RWPE1 (cell line): ENCODE measurements around the gene GRK1.

Source experiments
- CTCF ChIA-PET: fragments of 350-600 bp; sonication (Branson Sonifier 250); formaldehyde crosslinking; extraction: SDS; loops from one replicate; lab custom pipeline; 2021; lab: Yijun Ruan, JAX
- POLR2A ChIA-PET: fragments of 400-600 bp; formaldehyde crosslinking; extraction: SDS; loops from one replicate; lab custom pipeline; 2020; ENCODE audit warnings: antibody characterized with exemption; ENCODE audit not compliant: low non-redundant PET; lab: Yijun Ruan, JAX
- DNase-seq: peaks from one replicate; pipeline ENCODE4 v3.0.0; 2012; ENCODE audit warnings: low spot score
- H3K27ac ChIP-seq: fragments of 450-650 bp; 2 replicates; pipeline ENCODE4 v1.5.1; 2017
- TF ChIP-seq, protein P1 (sequence below): fragments of 450-650 bp; conservative IDR thresholded peaks from 2 replicates; pipeline ENCODE4 v1.5.1; 2017; ENCODE audit warnings: low read depth, mild to moderate bottlenecking

Gene GRK1

GRCh38 chr13:113653264-113654174 lies 13.5 kb upstream of the GRK1 start:
- POLR2A ChIA-PET, result no interaction called here

DNA sequence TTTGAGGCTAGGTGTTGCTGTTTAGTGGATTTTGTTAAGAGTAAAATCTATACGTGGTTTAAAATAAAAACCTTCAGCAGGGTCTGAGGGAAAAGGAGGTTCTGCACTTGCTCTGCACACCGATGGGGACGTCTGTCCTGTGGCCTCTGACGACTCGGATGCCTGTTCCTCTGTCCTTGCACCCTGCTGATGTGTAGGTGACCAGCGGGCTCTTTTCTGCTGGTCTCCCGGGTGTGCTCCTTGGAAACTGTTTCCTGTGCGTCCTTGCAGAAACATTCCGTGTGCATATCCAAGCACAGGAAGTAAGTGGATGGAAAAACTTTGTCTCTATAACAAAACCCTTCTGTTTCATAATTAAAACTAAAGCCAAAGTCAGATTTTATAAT lies 12.9 kb upstream of the GRK1 start:
- no peak for DNase-seq
- TF ChIP-seq, protein P1, sequence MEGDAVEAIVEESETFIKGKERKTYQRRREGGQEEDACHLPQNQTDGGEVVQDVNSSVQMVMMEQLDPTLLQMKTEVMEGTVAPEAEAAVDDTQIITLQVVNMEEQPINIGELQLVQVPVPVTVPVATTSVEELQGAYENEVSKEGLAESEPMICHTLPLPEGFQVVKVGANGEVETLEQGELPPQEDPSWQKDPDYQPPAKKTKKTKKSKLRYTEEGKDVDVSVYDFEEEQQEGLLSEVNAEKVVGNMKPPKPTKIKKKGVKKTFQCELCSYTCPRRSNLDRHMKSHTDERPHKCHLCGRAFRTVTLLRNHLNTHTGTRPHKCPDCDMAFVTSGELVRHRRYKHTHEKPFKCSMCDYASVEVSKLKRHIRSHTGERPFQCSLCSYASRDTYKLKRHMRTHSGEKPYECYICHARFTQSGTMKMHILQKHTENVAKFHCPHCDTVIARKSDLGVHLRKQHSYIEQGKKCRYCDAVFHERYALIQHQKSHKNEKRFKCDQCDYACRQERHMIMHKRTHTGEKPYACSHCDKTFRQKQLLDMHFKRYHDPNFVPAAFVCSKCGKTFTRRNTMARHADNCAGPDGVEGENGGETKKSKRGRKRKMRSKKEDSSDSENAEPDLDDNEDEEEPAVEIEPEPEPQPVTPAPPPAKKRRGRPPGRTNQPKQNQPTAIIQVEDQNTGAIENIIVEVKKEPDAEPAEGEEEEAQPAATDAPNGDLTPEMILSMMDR, result no peak

More at GRCh38 chr13:113653264-113654174, 13.5 kb upstream of the GRK1 start:
- TF ChIP-seq, protein P1, result no peak
- no peak overlapping the region for H3K27ac ChIP-seq
- CTCF ChIA-PET, result no interaction called here
- DNase-seq, result no peak

GRCh38 chr13:113654591-113655345 lies 12.3 kb upstream of the GRK1 start:
- H3K27ac ChIP-seq, result no peak overlapping the region
- TF ChIP-seq, protein P1, result no peak
- ChIA-PET POLR2A (no interaction called here), CTCF (interaction anchor here (0.6 kb wide), 1 partner anchor 292 kb away, joined by 3 read pairs; no protein-coding TSS in a partner anchor)
- DNase-seq, result no peak

More for the DNA sequence above, 12.9 kb upstream of the GRK1 start:
- ChIA-PET CTCF (no interaction called here), POLR2A (no interaction called here)
- H3K27ac ChIP-seq, result no peak overlapping the region

DNA sequence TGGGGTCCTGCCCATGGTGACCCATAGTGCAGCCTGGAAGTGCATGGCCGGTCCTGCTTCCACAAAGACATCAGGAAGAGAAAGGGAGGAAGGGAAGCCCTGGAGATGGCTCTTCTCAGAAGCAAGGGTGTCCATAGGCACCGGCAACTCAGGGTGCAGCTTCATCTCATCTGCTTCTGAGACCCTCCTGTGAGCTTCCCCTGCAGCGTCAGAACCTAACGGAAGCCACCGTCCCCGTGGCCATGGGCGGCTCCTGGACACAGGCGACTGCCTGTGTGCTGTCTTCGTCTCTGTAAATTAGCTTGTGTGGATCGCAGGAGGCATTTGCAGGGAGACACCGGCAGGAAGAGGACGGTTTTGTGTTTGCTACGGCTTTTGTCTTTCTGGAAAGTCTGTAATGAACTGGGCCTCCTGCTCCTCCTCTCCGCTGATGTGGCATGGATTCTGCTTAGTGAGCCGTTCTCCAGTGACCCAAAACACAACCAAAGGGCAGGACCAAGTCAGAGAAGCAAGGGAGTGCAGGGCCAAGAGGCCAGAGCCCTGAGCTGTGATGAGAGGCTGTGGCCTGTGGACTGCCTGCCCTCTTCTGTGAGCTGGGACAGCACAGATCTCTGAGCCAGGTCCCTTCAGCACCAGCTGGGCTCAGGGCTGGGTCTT lies 11.5 kb upstream of the GRK1 start:
- no peak overlapping the region for H3K27ac ChIP-seq
- POLR2A ChIA-PET, result no interaction called here
- CTCF ChIA-PET, result interaction anchor here (0.6 kb wide), 1 partner anchor 292 kb away, joined by 3 read pairs; no protein-coding TSS in a partner anchor
- DNase-seq, result no peak
- TF ChIP-seq, protein P1, result no peak

DNA sequence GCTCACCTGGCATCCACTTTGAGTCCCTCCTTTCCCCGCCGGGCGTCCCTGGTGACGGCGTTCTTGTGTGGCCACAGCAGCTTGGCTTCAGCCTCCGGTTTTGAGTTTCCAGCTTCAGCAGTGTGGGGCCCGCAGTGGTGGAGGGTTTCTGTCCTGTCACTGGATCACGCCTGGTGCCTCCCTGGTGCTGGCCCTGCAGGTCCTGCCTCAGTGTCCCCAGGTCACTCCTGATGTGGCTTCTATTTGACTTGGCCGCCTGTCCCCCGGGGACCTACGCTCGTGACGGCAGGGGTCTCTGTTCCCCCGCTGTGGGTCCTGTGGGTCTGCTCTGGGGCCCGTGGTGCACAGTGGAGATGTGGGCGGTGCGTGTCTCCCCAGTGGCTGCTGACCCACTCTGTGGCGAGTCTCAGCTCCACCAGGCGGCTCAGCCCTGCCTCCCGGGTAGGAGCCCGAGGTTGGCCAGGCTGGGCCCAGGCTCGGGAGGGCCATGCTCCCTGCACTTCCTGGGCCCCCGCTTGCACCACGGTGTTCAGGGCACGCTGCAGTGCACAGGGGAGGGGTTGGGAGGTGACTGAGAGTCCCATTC lies 10.9 kb upstream of the GRK1 start:
- TF ChIP-seq, protein P1, result no peak
- no peak overlapping the region for H3K27ac ChIP-seq
- ChIA-PET CTCF (no interaction called here), POLR2A (no interaction called here)
- no peak for DNase-seq
